Loucy (cell line): ENCODE results near the gene CREB3L2.
A peak's percentile ranks its signal among the peaks of the same experiment; 100 is the strongest.

Experiments
- H2AFZ ChIP-seq: fragments of 200-600 bp; sonication (generic); 2 replicates; pipeline ENCODE4 v1.6.0; 2016; ENCODE audit warnings: antibody characterized with exemption, mild to moderate bottlenecking, low read length, moderate library complexity
- H3F3A ChIP-seq: fragments of 200-600 bp; 2 replicates; pipeline ENCODE4 v1.6.0; 2016; ENCODE audit warnings: antibody characterized with exemption, low read depth, mild to moderate bottlenecking
- H3K27me3 ChIP-seq: fragments of 200-600 bp; sonication (generic); 2 replicates; pipeline ENCODE4 v1.6.1; 2014; ENCODE audit warnings: low read length, mild to moderate bottlenecking; ENCODE audit not compliant: insufficient read depth, poor library complexity, severe bottlenecking
- H3K36me3 ChIP-seq: fragments of 200-600 bp; sonication (generic); 2 replicates; pipeline ENCODE4 v1.6.1; 2016; ENCODE audit warnings: low read length; ENCODE audit not compliant: insufficient read depth
- H3K4me1 ChIP-seq: fragments of 200-600 bp; sonication (generic); 2 replicates; pipeline ENCODE4 v1.5.1; 2014; ENCODE audit warnings: low read length, mild to moderate bottlenecking; ENCODE audit not compliant: insufficient read depth, poor library complexity, severe bottlenecking
- H3K4me2 ChIP-seq: fragments of 200-600 bp; sonication (generic); 2 replicates; pipeline ENCODE4 v1.6.0; 2014; ENCODE audit warnings: antibody characterized with exemption, low read length, low read depth, mild to moderate bottlenecking; ENCODE audit not compliant: poor library complexity, severe bottlenecking
- H3K4me3 ChIP-seq: fragments of 200-600 bp; sonication (generic); 2 replicates; pipeline ENCODE4 v1.5.1; 2014; ENCODE audit warnings: low read length, mild to moderate bottlenecking, mixed read lengths; ENCODE audit not compliant: poor library complexity, severe bottlenecking
- H3K79me2 ChIP-seq: fragments of 200-600 bp; sonication (generic); 2 replicates; pipeline ENCODE4 v1.6.1; 2014; ENCODE audit warnings: low read length; ENCODE audit not compliant: insufficient read depth
- H3K9ac ChIP-seq: fragments of 200-600 bp; sonication (generic); 2 replicates; pipeline ENCODE4 v1.6.0; 2014; ENCODE audit warnings: mild to moderate bottlenecking, low read depth, low read length, moderate library complexity; ENCODE audit not compliant: poor library complexity, severe bottlenecking
- H3K9me2 ChIP-seq: fragments of 200-600 bp; sonication (generic); replicated peaks from 2 replicates; pipeline ENCODE4 v1.6.1; 2016; ENCODE audit warnings: low read depth, low read length, mixed read lengths
- H3K9me3 ChIP-seq: fragments of 200-600 bp; sonication (generic); 2 replicates; pipeline ENCODE4 v1.6.1; 2014; ENCODE audit warnings: mild to moderate bottlenecking, antibody characterized with exemption, low read length, low read depth; ENCODE audit not compliant: insufficient read depth
- H4K20me1 ChIP-seq: fragments of 200-600 bp; sonication (generic); 2 replicates; pipeline ENCODE4 v1.6.0; 2014; ENCODE audit warnings: antibody characterized with exemption, low read length, mild to moderate bottlenecking; ENCODE audit not compliant: insufficient read depth, poor library complexity, severe bottlenecking
- CTCF ChIP-seq: fragments of 200-600 bp; sonication (generic); conservative IDR thresholded peaks from 2 replicates; pipeline ENCODE4 v1.5.1; 2014; ENCODE audit warnings: mild to moderate bottlenecking, antibody characterized with exemption, low read length
- EZH2phosphoT487 ChIP-seq: fragments of 200-600 bp; IDR thresholded peaks from 2 replicates; pipeline ENCODE4 v1.6.1; 2018; ENCODE audit warnings: antibody characterized with exemption, mild to moderate bottlenecking, moderate library complexity, borderline replicate concordance

CREB3L2 gene

GRCh38 chr7:137940218-137940617, 61.7 kb downstream of the CREB3L2 start:
- Histone ChIP-seq H3K9ac (no peak overlapping the region), H3K27me3 (no peaks in the 10 kb centered on the region), H4K20me1 (no peaks in the 10 kb centered on the region), H3F3A (no peaks in the 10 kb centered on the region), H3K36me3 (no peaks in the 10 kb centered on the region), H3K9me2 (no peaks in the 10 kb centered on the region), H3K9me3 (no peaks in the 10 kb centered on the region), H2AFZ (no peak overlapping the region), H3K4me1 (peaks cover 17% of the 10 kb centered on the region), H3K79me2 (peaks cover 55% of the 10 kb centered on the region), H3K4me2 (no peak overlapping the region), H3K4me3 (no peak overlapping the region)
- TF ChIP-seq EZH2phosphoT487 (no peak), CTCF (no peak)

- no peaks in the 10 kb centered on the region for H3K9me3 ChIP-seq
- H3K79me2 ChIP-seq: peaks cover 78% of the 10 kb centered on the region
- H3K9ac ChIP-seq: peak overlapping the region; percentile 85
- peak overlapping the region; percentile 86 for H3K4me2 ChIP-seq
- no peaks in the 10 kb centered on the region for H3K9me2 ChIP-seq
- H3K4me3 ChIP-seq: no peak overlapping the region
- H2AFZ ChIP-seq: no peak overlapping the region
- no peaks in the 10 kb centered on the region for H3K36me3 ChIP-seq
- H3F3A ChIP-seq: no peaks in the 10 kb centered on the region
- H3K4me1 ChIP-seq: peaks cover 47% of the 10 kb centered on the region
- TF ChIP-seq CTCF (no peak), EZH2phosphoT487 (no peak)
- H4K20me1 ChIP-seq: peaks cover 3% of the 10 kb centered on the region
- no peaks in the 10 kb centered on the region for H3K27me3 ChIP-seq
Measured at GRCh38 chr7:137937202-137937560, 64.7 kb downstream of the CREB3L2 start.

GRCh38 chr7:137936509-137937201, 65.2 kb downstream of the CREB3L2 start:
- Histone ChIP-seq H3K4me3 (peak overlapping the region; percentile 76), H3K36me3 (no peaks in the 10 kb centered on the region), H4K20me1 (peaks cover 8% of the 10 kb centered on the region), H3K79me2 (peaks cover 82% of the 10 kb centered on the region), H3K4me1 (peaks cover 48% of the 10 kb centered on the region), H3K9ac (peak overlapping the region; percentile 85), H3K4me2 (peak overlapping the region; percentile 86), H3F3A (no peaks in the 10 kb centered on the region), H3K27me3 (no peaks in the 10 kb centered on the region), H3K9me2 (no peaks in the 10 kb centered on the region), H2AFZ (no peak overlapping the region), H3K9me3 (no peaks in the 10 kb centered on the region)
- TF ChIP-seq CTCF (no peak), EZH2phosphoT487 (no peak)
